KMS-11 (cell line): ENCODE results near the gene AGAP3.

Source experiments
- H2AFZ ChIP-seq: fragments of 200-600 bp; sonication (generic); 2 replicates; pipeline ENCODE4 v1.6.1; 2016; ENCODE audit warnings: antibody characterized with exemption, mixed run types, low read depth
- H3K27ac ChIP-seq: fragments of 200-600 bp; sonication (generic); 2 replicates; pipeline ENCODE4 v1.6.1; 2016; ENCODE audit warnings: mild to moderate bottlenecking, mixed run types
- H3K27me3 ChIP-seq: fragments of 200-600 bp; sonication (generic); 2 replicates; pipeline ENCODE4 v1.6.1; 2017; ENCODE audit warnings: mild to moderate bottlenecking, low read depth, mixed run types, moderate library complexity; ENCODE audit not compliant: insufficient read depth
- H3K36me3 ChIP-seq: fragments of 200-600 bp; sonication (generic); 2 replicates; pipeline ENCODE4 v1.6.1; 2017; ENCODE audit warnings: mild to moderate bottlenecking, mixed run types; ENCODE audit not compliant: insufficient read depth
- H3K4me1 ChIP-seq: fragments of 200-600 bp; sonication (generic); 2 replicates; pipeline ENCODE4 v1.6.1; 2016; ENCODE audit warnings: mild to moderate bottlenecking, low read depth, mixed run types; ENCODE audit not compliant: poor library complexity, severe bottlenecking
- H3K4me2 ChIP-seq: fragments of 200-600 bp; sonication (generic); 2 replicates; pipeline ENCODE4 v1.7.0; 2016; ENCODE audit warnings: mild to moderate bottlenecking, mixed run types
- H3K4me3 ChIP-seq: fragments of 200-600 bp; sonication (generic); IDR thresholded peaks from 2 replicates; pipeline ENCODE4 v1.6.1; 2017; ENCODE audit warnings: low read depth, low read length, mixed read lengths; ENCODE audit not compliant: insufficient read depth
- H3K79me2 ChIP-seq: fragments of 200-600 bp; sonication (generic); 2 replicates; pipeline ENCODE4 v1.6.1; 2016; ENCODE audit warnings: low read depth, mixed run types; ENCODE audit not compliant: insufficient read depth
- H3K9ac ChIP-seq: fragments of 200-600 bp; sonication (generic); 2 replicates; pipeline ENCODE4 v1.6.1; 2016; ENCODE audit warnings: mild to moderate bottlenecking, mixed run types
- H4K20me1 ChIP-seq: fragments of 200-600 bp; sonication (generic); 2 replicates; pipeline ENCODE4 v1.6.1; 2016; ENCODE audit warnings: mild to moderate bottlenecking, mixed run types; ENCODE audit not compliant: insufficient read depth
- CTCF ChIP-seq: fragments of 200-600 bp; sonication (generic); conservative IDR thresholded peaks from 2 replicates; pipeline ENCODE4 v1.6.1; 2017; ENCODE audit warnings: low read depth, mild to moderate bottlenecking, antibody characterized with exemption, low read length, moderate library complexity, mixed read lengths

AGAP3 gene

GRCh38 chr7:151130741-151131157 is 44.5 kb downstream of the AGAP3 start:
- H3K9ac ChIP-seq = no peak overlapping the region
- no peaks in the 10 kb centered on the region for H3K27me3 ChIP-seq
- no peaks in the 10 kb centered on the region; the same call in 1 of the 2 replicates for H3K36me3 ChIP-seq
- H3K27ac ChIP-seq = no peak overlapping the region
- H3K4me2 ChIP-seq = no peak overlapping the region
- H2AFZ ChIP-seq = no peak overlapping the region
- H3K79me2 ChIP-seq = no peaks in the 10 kb centered on the region
- H3K4me3 ChIP-seq = no peak overlapping the region
- H3K4me1 ChIP-seq = peaks cover 14% of the 10 kb centered on the region
- TF ChIP-seq CTCF = no peak
- H4K20me1 ChIP-seq = no peaks in the 10 kb centered on the region

- Histone ChIP-seq H3K4me1 (peaks cover 14% of the 10 kb centered on the region), H2AFZ (no peak overlapping the region), H3K79me2 (no peaks in the 10 kb centered on the region), H3K36me3 (no peaks in the 10 kb centered on the region; the same call in 1 of the 2 replicates), H3K4me3 (no peak overlapping the region), H3K27ac (no peak overlapping the region), H4K20me1 (no peaks in the 10 kb centered on the region), H3K27me3 (no peaks in the 10 kb centered on the region), H3K4me2 (no peak overlapping the region), H3K9ac (no peak overlapping the region)
- TF ChIP-seq CTCF = no peak
These were observed 44.9 kb downstream of the AGAP3 start for GRCh38 chr7:151131224-151131591.

- Histone ChIP-seq H3K27me3 (no peaks in the 10 kb centered on the region), H2AFZ (no peak overlapping the region), H3K9ac (no peak overlapping the region), H3K4me1 (peaks cover 14% of the 10 kb centered on the region), H3K36me3 (no peaks in the 10 kb centered on the region; the same call in 1 of the 2 replicates), H3K79me2 (no peaks in the 10 kb centered on the region), H3K4me3 (no peak overlapping the region), H3K27ac (no peak overlapping the region), H4K20me1 (no peaks in the 10 kb centered on the region), H3K4me2 (no peak overlapping the region)
- TF ChIP-seq CTCF = no peak
These were observed 45.5 kb downstream of the AGAP3 start for GRCh38 chr7:151131592-151132293.

- no peaks in the 10 kb centered on the region for H4K20me1 ChIP-seq
- no peaks in the 10 kb centered on the region for H3K79me2 ChIP-seq
- no peak overlapping the region for H3K27ac ChIP-seq
- H3K4me1 ChIP-seq = peaks cover 14% of the 10 kb centered on the region
- H3K27me3 ChIP-seq = no peaks in the 10 kb centered on the region
- H3K36me3 ChIP-seq = no peaks in the 10 kb centered on the region; the same call in 1 of the 2 replicates
- no peak overlapping the region for H3K9ac ChIP-seq
- H2AFZ ChIP-seq = no peak overlapping the region
- no peak overlapping the region for H3K4me3 ChIP-seq
- no peak overlapping the region for H3K4me2 ChIP-seq
- no peak for TF ChIP-seq CTCF
These were observed 46.4 kb downstream of the AGAP3 start for GRCh38 chr7:151132461-151133205.
